Endodermal cell (in vitro differentiated cells): ENCODE results near the gene QRICH2. TPM values are rescaled to one million over a fixed set of nuclear protein-coding genes. Genes with fewer than 3 reads are reported as not detected.
"Not testable (repeated sequence)": the region's sequence is repeated elsewhere in the genome, so short reads cannot be mapped to it uniquely, and the experiment has no call there.

Experiments used
- DNase-seq: peaks from one replicate; pipeline ENCODE4 v3.0.0-alpha.2; 2017
- H3K27ac ChIP-seq: 2 replicates; pipeline ENCODE4 v1.5.1; 2013; ENCODE audit warnings: mild to moderate bottlenecking, low read depth, low read length, moderate library complexity
- H3K27me3 ChIP-seq: 2 replicates; pipeline ENCODE4 v1.6.1; 2013; ENCODE audit warnings: mild to moderate bottlenecking, low read length, moderate library complexity; ENCODE audit not compliant: insufficient read depth, control insufficient read depth, poor library complexity, severe bottlenecking
- H3K36me3 ChIP-seq: 2 replicates; pipeline ENCODE4 v1.7.0; 2013; ENCODE audit warnings: mild to moderate bottlenecking, low read length, moderate library complexity; ENCODE audit not compliant: control insufficient read depth, insufficient read depth
- H3K4me1 ChIP-seq: one replicate; pipeline ENCODE4 v1.7.0; 2013; ENCODE audit warnings: low read length; ENCODE audit not compliant: control insufficient read depth, insufficient read depth
- H3K4me3 ChIP-seq: 2 replicates; pipeline ENCODE4 v1.5.1; 2013; ENCODE audit warnings: mild to moderate bottlenecking, low read length, moderate library complexity
- H3K9ac ChIP-seq: 2 replicates; pipeline ENCODE4 v1.6.1; 2013; ENCODE audit warnings: mild to moderate bottlenecking, low read length, moderate library complexity; ENCODE audit not compliant: poor library complexity, severe bottlenecking; ENCODE audit errors: extremely low read depth
- H3K9me3 ChIP-seq: 2 replicates; pipeline ENCODE4 v1.6.1; 2013; ENCODE audit warnings: mild to moderate bottlenecking, low read length, moderate library complexity; ENCODE audit not compliant: control insufficient read depth
- H3K27ac Mint-ChIP-seq: 2 replicates; pipeline ENCODE4 v1.8.0; 2020; ENCODE audit warnings: mixed read lengths
- H3K27me3 Mint-ChIP-seq: 2 replicates; pipeline ENCODE4 v1.8.0; 2021; ENCODE audit warnings: mild to moderate bottlenecking, mixed read lengths; ENCODE audit not compliant: insufficient read depth
- H3K36me3 Mint-ChIP-seq: 2 replicates; pipeline ENCODE4 v1.8.0; 2020; ENCODE audit warnings: low read depth, mixed read lengths
- H3K4me1 Mint-ChIP-seq: 2 replicates; pipeline ENCODE4 v1.8.0; 2020; ENCODE audit warnings: mixed read lengths
- H3K4me3 Mint-ChIP-seq: 2 replicates; pipeline ENCODE4 v1.8.0; 2020; ENCODE audit warnings: mild to moderate bottlenecking, moderate library complexity, mixed read lengths
- H3K9me3 Mint-ChIP-seq: 2 replicates; pipeline ENCODE4 v1.8.0; 2020; ENCODE audit warnings: mild to moderate bottlenecking, mixed read lengths
- CTCF ChIP-seq: fragments of 200-600 bp; sonication (generic); conservative IDR thresholded peaks from 2 replicates; pipeline ENCODE4 v1.5.0; 2021; ENCODE audit warnings: antibody characterized with exemption, mild to moderate bottlenecking
- WGBS, 2 experiments: methylation state at CpG; one replicate each; pipeline versions ENCODE4 v1.1.5 to v1.1.7; 2013; ENCODE audit warnings: missing lambda C conversion rate in 2 of 2, mixed read lengths in 1 of 2; ENCODE audit not compliant: insufficient coverage in 1 of 2, insufficient read length in 1 of 2; 5-methylcytosine and 5-hydroxymethylcytosine counted together
- total RNA-seq, 2 donors: library from RNA; stranded (reverse); fragmentation: NEBNext Ultra II Directional in 1 of 2; extraction: Animal tissue kit (Norgen Biotek cat#: 25700) in 1 of 2; gene quantifications; 2 replicates in 1 of 2; 3 replicates in 1 of 2; pipeline ENCODE4 v1.2.1, GENCODE V29; 2021

The QRICH2 gene
- total RNA-seq, 2 donors from 2014 or later, result 3.5 to 5.0 TPM

GRCh38 chr17:76268991-76269981 lies 38.8 kb downstream of the QRICH2 start:
- H3K27ac ChIP-seq, result no peak overlapping the region
- H3K9me3 Mint-ChIP-seq, result no peaks in the 10 kb centered on the region

GRCh38 chr17:76268015-76268749 lies 39.9 kb downstream of the QRICH2 start:
- Histone ChIP-seq H3K9ac (no peak overlapping the region), H3K36me3 (peaks cover 18% of the 10 kb centered on the region), H3K9me3 (no peaks in the 10 kb centered on the region), H3K27me3 (no peaks in the 10 kb centered on the region), H3K4me3 (peak overlapping the region; percentile 12), H3K27ac (peak overlapping the region; percentile 47), H3K4me1 (peaks cover 19% of the 10 kb centered on the region)
- peaks cover 14% of the 10 kb centered on the region for H3K36me3 Mint-ChIP-seq
- H3K27me3 Mint-ChIP-seq, result no peaks in the 10 kb centered on the region
- peak overlapping the region; percentile 37 for H3K4me3 Mint-ChIP-seq
- peak overlapping the region; percentile 78 for H3K27ac Mint-ChIP-seq
- no peak for TF ChIP-seq CTCF
- 82 to 87% methylated on average over 3 to 9 of the region's 9 CpGs for WGBS, 2 experiments
- H3K9me3 Mint-ChIP-seq, result no peaks in the 10 kb centered on the region
- no peak for DNase-seq
- H3K4me1 Mint-ChIP-seq, result peaks cover 23% of the 10 kb centered on the region

More at GRCh38 chr17:76268991-76269981, 38.8 kb downstream of the QRICH2 start:
- no peaks in the 10 kb centered on the region for H3K27me3 ChIP-seq
- H3K9me3 ChIP-seq, result no peaks in the 10 kb centered on the region
- DNase-seq, result no peak
- Mint-ChIP-seq H3K27ac (peak overlapping the region; percentile 72), H3K36me3 (peaks cover 14% of the 10 kb centered on the region), H3K4me1 (peaks cover 18% of the 10 kb centered on the region), H3K4me3 (no peak overlapping the region), H3K27me3 (no peaks in the 10 kb centered on the region)
- WGBS, 2 experiments, result 90 to 95% methylated on average over 9 to 12 of the region's 12 CpGs
- no peak overlapping the region for H3K4me3 ChIP-seq
- H3K36me3 ChIP-seq, result peaks cover 18% of the 10 kb centered on the region
- H3K9ac ChIP-seq, result no peak overlapping the region
- peaks cover 19% of the 10 kb centered on the region for H3K4me1 ChIP-seq
- no peak for TF ChIP-seq CTCF

GRCh38 chr17:76267581-76268001 lies 40.5 kb downstream of the QRICH2 start:
- not testable (repeated sequence) for H3K9ac ChIP-seq, H3K27me3 Mint-ChIP-seq, H3K27me3 ChIP-seq, H3K9me3 ChIP-seq, DNase-seq, H3K9me3 Mint-ChIP-seq
- H3K27ac ChIP-seq, result peak overlapping the region; percentile 47
- peaks cover 19% of the 10 kb centered on the region for H3K4me1 ChIP-seq
- Mint-ChIP-seq H3K4me3 (peak overlapping the region; percentile 37), H3K27ac (peak overlapping the region; percentile 78), H3K4me1 (peaks cover 28% of the 10 kb centered on the region), H3K36me3 (peaks cover 14% of the 10 kb centered on the region)
- H3K4me3 ChIP-seq, result peak overlapping the region; percentile 12
- WGBS, 2 experiments, result 96% methylated on average over 10 to 13 of the region's 13 CpGs
- peaks cover 18% of the 10 kb centered on the region for H3K36me3 ChIP-seq
